KOPT-K1 (cell line): ENCODE results near the gene ITGAE.
A peak's percentile ranks its signal among the peaks of the same experiment; 100 is the strongest.
"Not testable (repeated sequence)": the region's sequence is repeated elsewhere in the genome, so short reads cannot be mapped to it uniquely, and the experiment has no call there.

Experiments
- H3K27ac ChIP-seq: fragments of 200-600 bp; sonication (generic); 2 replicates; pipeline ENCODE4 v1.5.1; 2016; ENCODE audit warnings: antibody characterized with exemption, mild to moderate bottlenecking, low read depth, low read length; ENCODE audit not compliant: poor library complexity, severe bottlenecking
- H3K36me3 ChIP-seq: fragments of 200-600 bp; sonication (generic); 2 replicates; pipeline ENCODE4 v1.5.1; 2017; ENCODE audit warnings: antibody characterized with exemption, mild to moderate bottlenecking, low read length, moderate library complexity; ENCODE audit not compliant: insufficient read depth
- H3K9me3 ChIP-seq: fragments of 200-600 bp; sonication (generic); 2 replicates; pipeline ENCODE4 v1.5.1; 2017; ENCODE audit warnings: antibody characterized with exemption, low read length, mild to moderate bottlenecking; ENCODE audit not compliant: insufficient read depth, poor library complexity, severe bottlenecking

Gene ITGAE

DNA sequence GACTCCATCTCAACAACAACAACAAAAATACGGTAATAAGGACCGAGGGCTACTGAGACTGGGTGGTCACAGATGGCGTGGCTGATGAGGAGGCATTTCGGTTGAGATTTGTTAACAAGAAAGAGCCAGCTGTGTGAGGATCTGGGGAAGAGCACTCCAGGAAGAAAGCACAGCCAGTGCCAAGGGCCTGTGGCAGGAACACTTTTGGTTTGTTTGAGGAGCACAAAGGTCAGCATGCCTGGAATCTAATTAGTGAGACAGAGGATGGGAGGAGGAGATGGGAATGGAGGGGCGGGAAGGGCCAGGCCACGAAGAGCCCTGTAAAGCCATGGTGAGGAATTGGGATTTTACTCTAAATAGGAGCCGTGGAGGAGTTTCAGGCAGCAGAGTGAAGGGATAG is 52.4 kb downstream of the ITGAE start:
- Histone ChIP-seq H3K27ac (peak overlapping the region; percentile 97), H3K36me3 (peaks cover 21% of the 10 kb centered on the region), H3K9me3 (no peaks in the 10 kb centered on the region)

DNA sequence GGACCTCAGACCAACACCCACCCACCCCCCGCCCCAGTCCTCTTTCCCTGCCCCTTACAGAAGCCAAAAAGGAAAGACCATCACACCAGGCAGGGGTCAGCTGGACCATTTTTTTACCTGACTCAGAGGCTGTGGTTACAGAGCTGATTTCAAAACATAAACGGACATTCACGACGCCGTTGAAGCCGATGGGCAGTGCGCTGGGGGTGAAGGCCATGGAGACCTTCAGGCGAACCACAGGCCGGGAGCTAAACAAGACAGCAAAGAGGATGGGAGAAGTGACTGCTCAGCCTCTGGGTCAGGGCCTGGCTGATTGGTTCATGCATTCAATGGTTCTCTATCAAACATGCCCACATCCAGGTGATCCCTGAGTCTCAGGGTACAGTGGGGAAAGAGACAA is 53.2 kb downstream of the ITGAE start:
- Histone ChIP-seq H3K9me3 (no peaks in the 10 kb centered on the region), H3K27ac (peak overlapping the region; percentile 97), H3K36me3 (peaks cover 28% of the 10 kb centered on the region)

DNA sequence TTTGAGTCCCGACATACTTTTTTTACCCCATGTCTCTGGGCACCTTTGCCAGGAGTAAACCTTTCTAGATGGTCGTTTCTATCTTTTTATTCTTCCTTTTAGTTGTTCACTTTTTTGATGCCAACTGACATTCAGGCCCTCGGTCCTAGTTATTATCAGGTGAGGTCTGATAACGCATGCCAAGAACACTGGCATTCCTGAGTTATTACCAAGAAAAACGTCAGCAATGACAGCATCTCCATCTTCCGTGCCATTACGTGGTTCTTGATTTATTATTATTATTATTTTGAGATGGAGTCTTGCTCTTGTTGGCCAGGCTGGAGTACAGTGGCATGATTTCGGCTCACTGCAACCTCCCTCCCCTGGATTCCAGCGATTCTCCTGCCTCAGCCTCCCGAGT is 55.9 kb downstream of the ITGAE start:
- no peak overlapping the region for H3K27ac ChIP-seq

DNA sequence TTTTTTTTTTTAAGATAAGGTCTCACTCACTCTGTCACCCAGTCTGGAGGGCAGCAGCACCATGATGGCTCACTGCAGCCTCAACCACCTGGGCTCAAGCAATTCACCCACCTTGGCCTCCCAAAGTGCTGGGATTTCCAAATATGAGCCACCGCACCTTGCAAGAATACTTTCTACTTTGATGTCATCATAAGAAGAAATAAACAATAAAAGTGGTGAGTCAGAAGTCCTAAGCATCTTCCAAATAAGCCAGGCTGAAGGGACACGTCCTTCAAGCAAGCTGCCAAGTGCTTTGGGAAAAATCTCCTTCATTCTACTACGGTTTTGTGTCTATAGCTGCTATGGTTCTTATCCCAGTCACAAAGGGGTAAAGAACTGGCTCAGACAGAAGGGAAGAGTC is 57.0 kb downstream of the ITGAE start:
- Histone ChIP-seq H3K27ac (peak overlapping the region; percentile 28), H3K9me3 (no peaks in the 10 kb centered on the region), H3K36me3 (peaks cover 28% of the 10 kb centered on the region)

More for the DNA sequence above, 55.9 kb downstream of the ITGAE start:
- peaks cover 28% of the 10 kb centered on the region for H3K36me3 ChIP-seq
- H3K9me3 ChIP-seq, result no peaks in the 10 kb centered on the region

DNA sequence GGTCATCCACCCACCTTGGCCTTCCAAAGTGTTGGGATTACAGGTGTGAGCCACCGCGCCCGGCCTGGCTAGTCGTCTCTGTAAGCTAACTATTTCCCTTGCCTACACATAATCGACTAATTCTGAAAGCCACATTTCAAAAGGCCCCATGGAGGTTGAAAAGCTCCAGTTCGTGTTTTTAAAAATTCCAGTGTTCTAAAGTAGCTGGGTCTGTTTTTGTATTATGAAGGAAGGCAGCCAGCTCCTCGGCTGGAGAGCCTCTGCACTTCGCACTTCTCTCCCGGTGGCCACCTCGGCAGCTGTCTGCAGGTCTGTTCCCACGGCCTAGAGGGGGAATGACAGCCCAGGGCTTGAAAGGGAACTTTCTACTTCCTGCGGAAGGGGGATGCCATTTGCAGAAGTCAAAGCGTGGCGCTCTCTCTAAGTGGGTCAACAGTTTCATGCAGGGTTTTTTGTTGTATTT is 60.3 kb downstream of the ITGAE start:
- H3K27ac ChIP-seq, result peak overlapping the region; percentile 83

DNA sequence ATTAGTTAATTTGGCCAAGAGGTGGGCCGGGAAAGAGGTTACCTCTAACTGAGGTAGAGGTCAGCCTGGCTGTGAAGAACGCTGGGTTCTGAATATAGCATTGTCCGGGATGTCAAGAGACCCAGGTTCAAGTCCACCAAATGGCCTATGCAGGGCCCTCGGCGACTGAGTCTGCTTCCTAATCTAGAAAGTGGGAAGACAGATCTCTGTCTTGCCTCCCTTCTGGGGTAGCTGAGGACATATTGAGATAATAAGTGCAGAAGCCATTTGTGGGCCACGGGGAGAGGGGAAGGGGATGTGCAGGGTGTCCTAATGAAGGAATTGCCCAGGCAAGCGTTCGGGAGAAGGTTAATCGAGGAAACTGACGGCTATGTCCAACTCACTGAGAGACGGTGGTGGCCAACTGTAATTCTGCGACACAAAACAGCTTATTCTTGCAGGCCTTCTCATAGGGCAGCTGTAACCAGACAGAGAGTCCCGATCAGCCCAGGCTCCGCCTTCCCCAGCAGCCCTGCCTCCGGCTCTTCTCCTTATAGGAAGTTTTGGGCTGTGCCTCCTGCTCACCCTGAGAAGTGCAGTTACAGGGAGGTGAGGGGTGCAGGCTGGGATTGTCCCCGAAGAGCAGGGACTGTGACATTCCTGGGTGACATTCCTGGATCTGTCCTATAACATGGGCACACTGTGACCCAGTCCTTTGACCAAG is 61.4 kb downstream of the ITGAE start:
- Histone ChIP-seq H3K27ac (peak overlapping the region; percentile 83), H3K36me3 (peaks cover 12% of the 10 kb centered on the region)

More for the DNA sequence above, 60.3 kb downstream of the ITGAE start:
- Histone ChIP-seq H3K9me3 (no peaks in the 10 kb centered on the region), H3K36me3 (peaks cover 12% of the 10 kb centered on the region)

DNA sequence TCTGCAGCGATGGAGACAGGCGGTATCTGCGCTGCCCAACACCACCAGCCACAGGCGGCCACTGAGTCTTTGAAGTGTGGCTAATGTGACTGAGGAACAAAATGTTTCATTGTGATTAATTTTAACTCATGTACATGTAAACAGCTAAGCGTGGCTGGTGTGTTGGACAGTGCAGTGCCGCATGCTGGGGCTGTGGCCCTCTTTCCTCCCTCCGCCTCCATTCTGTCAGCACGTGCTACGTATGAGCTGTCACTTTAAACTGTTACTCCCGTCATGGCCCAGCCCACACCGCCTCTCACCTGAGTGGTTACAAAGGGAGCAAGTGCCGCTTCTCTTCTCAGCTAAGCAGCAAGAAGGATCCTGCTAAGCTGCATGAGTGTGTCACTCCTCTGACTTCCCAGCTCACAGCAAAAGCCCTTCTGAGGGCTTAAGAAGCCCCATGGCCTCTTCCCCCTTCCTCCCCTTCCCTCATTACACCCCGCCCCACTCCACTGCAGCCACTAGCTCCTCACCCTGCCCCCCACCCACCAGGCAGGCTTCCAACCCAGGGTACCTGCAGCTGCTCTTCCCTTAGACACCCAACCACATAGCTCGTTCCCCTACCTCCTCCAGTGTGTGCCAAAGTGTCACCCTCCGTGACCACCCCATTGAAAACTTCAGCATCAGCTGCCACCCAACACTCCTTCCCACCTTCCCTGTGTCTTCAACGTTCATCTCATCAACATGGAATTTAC is 62.3 kb downstream of the ITGAE start:
- Histone ChIP-seq H3K9me3 (no peaks in the 10 kb centered on the region), H3K27ac (peak overlapping the region; percentile 83)

More for the DNA sequence above, 61.4 kb downstream of the ITGAE start:
- no peaks in the 10 kb centered on the region for H3K9me3 ChIP-seq

DNA sequence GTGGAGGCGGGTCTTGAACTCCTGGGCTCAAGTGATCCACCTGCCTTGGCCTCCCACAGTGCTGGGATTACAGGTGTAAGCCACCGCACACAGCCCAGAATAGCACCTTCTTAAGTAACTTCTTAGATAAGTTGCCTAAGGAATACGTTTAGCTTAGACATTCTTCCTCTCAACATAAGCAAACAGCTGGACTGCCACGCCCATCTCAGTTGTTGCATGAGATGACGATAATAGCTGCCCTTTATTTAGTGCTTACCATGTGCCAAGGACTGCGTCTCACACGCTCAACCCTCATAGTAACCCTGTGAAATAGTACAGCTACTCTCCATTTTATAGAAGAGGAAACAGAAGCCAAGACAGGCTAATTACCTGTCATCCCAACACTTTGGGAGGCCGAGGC is 65.5 kb downstream of the ITGAE start:
- H3K27ac ChIP-seq, result no peak overlapping the region

More for the DNA sequence above, 62.3 kb downstream of the ITGAE start:
- H3K36me3 ChIP-seq, result peaks cover 19% of the 10 kb centered on the region

DNA sequence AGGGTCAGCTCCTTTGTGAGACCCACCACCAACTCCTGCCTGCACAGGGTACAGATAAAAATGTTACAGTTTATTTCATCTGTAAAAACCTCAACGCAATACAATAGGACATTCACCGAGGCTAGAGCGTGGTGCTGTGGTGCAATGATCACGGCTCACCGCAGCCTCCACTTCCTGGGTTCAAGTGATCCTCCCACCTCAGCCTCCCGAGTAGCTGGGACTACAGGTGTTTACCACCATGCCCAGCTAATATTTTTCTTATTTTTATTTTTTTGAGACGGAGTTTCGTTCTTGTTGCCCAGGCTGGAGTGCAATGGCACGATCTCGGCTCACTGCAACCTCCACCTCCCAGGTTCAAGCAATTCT is 66.1 kb downstream of the ITGAE start:
- peaks cover 48% of the 10 kb centered on the region for H3K36me3 ChIP-seq
- not testable (repeated sequence) for H3K27ac ChIP-seq, H3K9me3 ChIP-seq

More for the DNA sequence above, 65.5 kb downstream of the ITGAE start:
- H3K36me3 ChIP-seq, result peaks cover 44% of the 10 kb centered on the region
- no peaks in the 10 kb centered on the region for H3K9me3 ChIP-seq

DNA sequence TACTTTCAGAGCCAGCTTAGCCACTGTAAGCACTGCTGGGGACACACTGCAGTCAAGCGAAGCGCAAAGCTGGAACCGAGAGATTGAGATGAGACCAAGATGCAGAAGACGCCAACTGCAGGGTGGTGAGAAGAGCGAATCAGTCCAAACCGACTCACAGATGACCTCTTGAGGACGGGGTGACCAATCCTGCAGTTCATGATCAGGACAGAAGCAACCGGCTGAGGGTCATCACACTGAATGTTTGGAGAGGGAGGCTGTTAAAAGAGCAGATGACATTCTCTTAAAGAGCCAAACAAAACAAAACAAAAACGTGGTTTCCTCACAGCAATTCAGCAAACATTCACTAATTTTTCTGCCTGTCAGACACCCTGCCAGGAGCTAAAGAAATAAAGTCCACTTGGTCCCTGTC is 68.8 kb downstream of the ITGAE start:
- no peaks in the 10 kb centered on the region for H3K9me3 ChIP-seq
- no peak overlapping the region for H3K27ac ChIP-seq
- peaks cover 75% of the 10 kb centered on the region for H3K36me3 ChIP-seq

DNA sequence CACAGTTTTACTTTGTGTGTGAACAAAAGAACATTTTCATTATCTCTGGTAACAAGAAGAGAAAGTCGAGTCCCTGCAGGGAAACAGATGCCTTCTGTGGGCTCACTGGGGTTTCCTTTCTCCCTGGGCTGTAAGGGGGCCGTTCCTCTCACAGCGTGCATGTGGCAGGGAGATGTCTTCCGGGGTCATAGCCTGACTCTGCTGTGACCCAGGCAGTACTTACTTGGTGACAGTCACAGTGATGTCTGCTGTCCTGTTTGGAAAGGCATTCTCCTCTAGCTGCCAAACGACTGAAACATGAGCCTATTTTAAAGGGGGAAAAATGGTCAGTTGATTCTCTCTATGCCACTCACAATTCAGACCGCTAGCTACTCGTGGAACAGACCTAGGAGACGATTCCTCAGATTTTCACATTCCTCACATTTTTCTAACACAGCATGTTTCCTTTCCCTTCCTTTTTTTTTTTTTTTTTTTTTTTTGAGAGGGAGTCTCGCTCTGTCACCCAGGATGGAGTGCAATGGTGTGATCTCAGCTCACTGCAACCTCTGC is 70.0 kb downstream of the ITGAE start:
- H3K27ac ChIP-seq, result peak overlapping the region; percentile 2
- H3K36me3 ChIP-seq, result peaks cover 88% of the 10 kb centered on the region
- H3K9me3 ChIP-seq, result no peaks in the 10 kb centered on the region

DNA sequence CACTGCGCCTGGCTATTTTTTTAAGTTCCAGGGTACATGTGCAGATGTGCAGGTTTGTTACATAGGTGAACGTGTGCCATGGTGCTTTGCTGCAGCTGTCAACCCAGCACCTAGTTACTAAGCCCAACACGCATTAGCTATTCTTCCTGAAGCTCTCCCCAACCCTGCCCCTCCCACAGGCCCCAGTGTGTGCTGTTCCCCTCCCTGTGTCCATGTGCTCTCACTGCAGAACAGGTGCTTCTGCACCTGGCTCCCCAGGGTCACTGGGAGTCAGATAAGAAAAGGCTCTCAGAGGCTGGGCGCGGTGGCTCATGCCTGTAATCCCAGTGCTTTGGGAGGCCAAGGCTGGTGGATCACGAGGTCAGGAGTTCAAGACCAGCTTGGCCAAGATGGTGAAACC is 71.1 kb downstream of the ITGAE start:
- Histone ChIP-seq H3K36me3 (peaks cover 98% of the 10 kb centered on the region), H3K27ac (no peak overlapping the region), H3K9me3 (no peaks in the 10 kb centered on the region)

DNA sequence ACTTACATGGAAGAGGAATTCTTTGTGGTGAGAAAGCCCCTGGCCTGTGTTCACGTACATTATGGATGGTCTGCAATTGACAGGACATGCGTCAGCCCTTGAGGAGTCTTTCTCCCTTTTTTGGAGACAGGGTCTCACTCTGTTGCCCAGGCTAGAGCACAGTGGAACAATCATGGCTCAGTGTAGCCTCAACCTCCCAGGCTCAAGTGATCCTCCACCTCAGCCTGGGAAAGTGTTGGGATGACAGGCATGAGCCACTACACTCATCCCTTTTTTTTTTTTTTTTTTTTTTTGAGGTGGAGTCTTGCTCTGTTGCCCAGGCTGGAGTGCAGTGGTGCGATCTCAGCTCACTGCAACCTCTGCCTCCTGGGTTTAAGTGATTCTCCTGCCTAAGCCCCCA is 72.9 kb downstream of the ITGAE start:
- not testable (repeated sequence) for H3K9me3 ChIP-seq, H3K27ac ChIP-seq
- peaks cover 85% of the 10 kb centered on the region for H3K36me3 ChIP-seq

DNA sequence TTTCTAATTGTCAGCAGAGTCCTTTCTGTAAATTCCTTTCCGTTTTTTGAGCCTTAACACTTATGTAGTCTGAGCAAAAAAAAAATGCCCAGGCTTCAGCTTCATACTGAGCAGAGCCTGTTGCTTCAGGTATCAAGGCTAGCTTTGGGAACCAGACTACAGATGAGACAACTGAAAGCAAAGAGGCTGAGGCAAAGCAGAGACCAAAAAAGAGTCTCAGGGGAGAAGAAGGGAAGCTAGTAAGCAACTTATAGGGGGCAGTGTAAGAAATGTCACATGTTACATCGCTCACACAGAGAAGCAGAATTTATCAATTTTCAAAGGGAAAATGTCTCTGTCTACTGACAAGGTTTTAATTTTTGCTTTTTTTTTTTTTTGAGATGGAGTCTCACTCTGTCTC is 73.9 kb downstream of the ITGAE start:
- peak overlapping the region; percentile 27 for H3K27ac ChIP-seq
- H3K9me3 ChIP-seq, result no peaks in the 10 kb centered on the region
- H3K36me3 ChIP-seq, result peaks cover 75% of the 10 kb centered on the region

DNA sequence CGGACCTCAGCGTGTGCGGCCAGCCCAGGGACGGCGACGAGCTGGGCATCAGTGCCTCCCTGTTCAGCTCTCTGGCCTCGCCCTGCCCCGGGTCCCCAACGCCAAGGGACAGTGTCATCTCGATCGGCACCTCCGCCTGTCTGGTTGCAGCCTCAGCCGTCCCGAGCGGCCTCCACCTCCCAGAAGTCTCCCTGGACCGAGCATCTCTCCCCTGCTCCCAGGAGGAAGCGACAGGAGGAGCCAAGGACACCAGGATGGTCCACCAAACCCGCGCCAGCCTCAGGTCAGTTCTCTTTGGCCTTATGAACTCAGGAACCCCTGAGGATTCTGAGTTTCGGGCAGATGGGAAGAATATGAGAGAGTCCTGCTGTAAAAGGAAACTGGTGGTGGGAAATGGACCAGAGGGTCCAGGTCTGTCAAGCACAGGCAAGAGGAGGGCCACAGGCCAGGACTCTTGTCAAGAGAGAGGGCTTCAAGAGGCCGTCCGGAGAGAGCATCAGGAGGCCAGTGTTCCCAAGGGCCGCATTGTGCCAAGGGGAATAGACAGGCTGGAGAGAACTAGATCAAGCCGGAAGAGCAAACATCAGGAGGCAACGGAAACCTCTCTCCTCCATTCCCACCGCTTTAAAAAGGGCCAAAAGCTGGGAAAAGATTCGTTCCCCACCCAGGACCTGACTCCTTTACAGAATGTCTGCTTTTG is 76.5 kb downstream of the ITGAE start:
- Histone ChIP-seq H3K36me3 (peaks cover 75% of the 10 kb centered on the region), H3K27ac (peak overlapping the region; percentile 98), H3K9me3 (no peaks in the 10 kb centered on the region)
